H1 (cell line): ENCODE data around the gene PIP5K1B. TPM values are rescaled to one million over a fixed set of nuclear protein-coding genes. Genes with fewer than 3 reads are reported as not detected.

Source experiments
- CTCF ChIA-PET: fragments of 300-600 bp; sonication (Branson Sonifier 250); formaldehyde crosslinking; loops from one replicate; lab custom pipeline; 2021; ENCODE audit not compliant: partially characterized antibody; lab: Charles Lee
- POLR2A ChIA-PET: fragments of 300-600 bp; sonication (Branson Sonifier 250); formaldehyde crosslinking; loops from one replicate; lab custom pipeline; 2021; ENCODE audit warnings: inconsistent platforms; ENCODE audit not compliant: partially characterized antibody; lab: Charles Lee
- DNase-seq, 2 experiments: peaks; one replicate each; pipeline versions ENCODE4 v3.0.0 to v3.0.0-alpha.2; 2010 to 2022; ENCODE audit warnings: low spot score in 2 of 2, low read depth in 1 of 2, mixed read lengths in 1 of 2
- FAIRE-seq: peaks from 2 replicates; lab custom pipeline; 2011; peaks lifted over from hg19 to GRCh38; lab: Jason Lieb, UNC
- H2AFZ ChIP-seq: 2 replicates; pipeline ENCODE4 v1.8.1; 2012; ENCODE audit warnings: low read length, inconsistent platforms
- H2AK5ac ChIP-seq: 2 replicates; pipeline ENCODE4 v1.6.1; 2013; ENCODE audit warnings: low read depth, low read length
- H2BK120ac ChIP-seq: replicated peaks from 2 replicates; pipeline ENCODE3; 2013; ENCODE audit warnings: low read depth, low read length, inconsistent platforms
- H2BK12ac ChIP-seq: 2 replicates; pipeline ENCODE4 v1.6.1; 2013; ENCODE audit warnings: low read depth, low read length
- H2BK15ac ChIP-seq: 2 replicates; pipeline ENCODE4 v1.6.1; 2013; ENCODE audit warnings: low read length
- H2BK20ac ChIP-seq: 2 replicates; pipeline ENCODE4 v1.6.1; 2013; ENCODE audit warnings: low read length
- H2BK5ac ChIP-seq: 2 replicates; pipeline ENCODE4 v1.6.1; 2013; ENCODE audit warnings: low read depth, low read length
- H3K14ac ChIP-seq: 2 replicates; pipeline ENCODE4 v1.6.1; 2013; ENCODE audit warnings: inconsistent platforms; ENCODE audit not compliant: insufficient read length
- H3K18ac ChIP-seq: 2 replicates; pipeline ENCODE4 v1.6.1; 2013; ENCODE audit warnings: low read length; ENCODE audit errors: extremely low read depth
- H3K23ac ChIP-seq: 2 replicates; pipeline ENCODE4 v1.6.1; 2013; ENCODE audit warnings: inconsistent platforms; ENCODE audit not compliant: insufficient read length
- H3K23me2 ChIP-seq: 2 replicates; pipeline ENCODE4 v1.6.1; 2013; ENCODE audit warnings: low read depth, low read length
- H3K27ac ChIP-seq: 2 replicates; pipeline ENCODE4 v1.6.1; 2011; ENCODE audit warnings: low read depth, low read length, inconsistent platforms
- H3K27me3 ChIP-seq, 4 experiments: replicated peaks in 1 of 4; 1 replicate in 1 of 4; 2 replicates in 3 of 4; pipeline versions ENCODE4 v1.6.1 to v1.8.1; 2011 to 2013; ENCODE audit warnings: low read length in 3 of 4, mild to moderate bottlenecking in 3 of 4, inconsistent platforms in 2 of 4, mixed read lengths in 2 of 4, moderate library complexity in 1 of 4; ENCODE audit not compliant: control insufficient read depth in 3 of 4, insufficient read depth in 3 of 4; ENCODE audit errors: extremely low read depth in 1 of 4
- H3K36me3 ChIP-seq, 4 experiments: 2 replicates each; pipeline versions ENCODE4 v1.6.1 to v1.8.1; 2011 to 2013; ENCODE audit warnings: mild to moderate bottlenecking in 4 of 4, low read length in 3 of 4, moderate library complexity in 2 of 4, control low read depth in 1 of 4, inconsistent platforms in 1 of 4; ENCODE audit not compliant: insufficient read depth in 4 of 4, control insufficient read depth in 2 of 4
- H3K4ac ChIP-seq: replicated peaks from 2 replicates; pipeline ENCODE3; 2013; ENCODE audit warnings: low read length, low read depth, mixed read lengths, inconsistent platforms; ENCODE audit not compliant: insufficient read length
- H3K4me1 ChIP-seq, 4 experiments: replicated peaks in 1 of 4; 1 replicate in 1 of 4; 2 replicates in 3 of 4; pipeline versions ENCODE4 v1.6.1 to v1.8.1; 2011 to 2013; ENCODE audit warnings: low read length in 3 of 4, inconsistent platforms in 2 of 4, mixed read lengths in 1 of 4; ENCODE audit not compliant: insufficient read depth in 4 of 4, control insufficient read depth in 3 of 4
- H3K4me2 ChIP-seq, 2 experiments: 2 replicates each; pipeline versions ENCODE4 v1.6.1 to v1.8.1; 2011 to 2013; ENCODE audit warnings: low read depth in 2 of 2, low read length in 2 of 2, control low read depth in 1 of 2, inconsistent platforms in 1 of 2, mild to moderate bottlenecking in 1 of 2; ENCODE audit not compliant: insufficient read depth in 1 of 2
- H3K4me3 ChIP-seq, 4 experiments: fragments of 200-600, 300-600 bp in 1 of 4; sonication (generic), shearing (Covaris generic), sonication (Bioruptor Twin) in 1 of 4; 2 replicates each; pipeline versions ENCODE4 v1.5.1 to v1.8.1; 2011 to 2016; ENCODE audit warnings: low read length in 4 of 4, low read depth in 3 of 4, control low read depth in 2 of 4, inconsistent platforms in 2 of 4, mild to moderate bottlenecking in 2 of 4, mixed read lengths in 1 of 4, moderate library complexity in 1 of 4; ENCODE audit not compliant: insufficient read depth in 2 of 4; ENCODE audit errors: extremely low read depth in 1 of 4
- H3K56ac ChIP-seq: replicated peaks from 2 replicates; pipeline ENCODE3; 2013; ENCODE audit warnings: low read depth, mild to moderate bottlenecking, mixed read lengths, low read length, inconsistent platforms; ENCODE audit not compliant: insufficient read length
- H3K79me1 ChIP-seq: 2 replicates; pipeline ENCODE4 v1.6.1; 2013; ENCODE audit warnings: low read depth, low read length, control low read depth
- H3K79me2 ChIP-seq, 2 experiments: 2 replicates each; pipeline versions ENCODE4 v1.6.1 to v1.8.1; 2012 to 2013; ENCODE audit warnings: low read length in 2 of 2, mild to moderate bottlenecking in 2 of 2, inconsistent platforms in 1 of 2; ENCODE audit not compliant: insufficient read depth in 2 of 2, control insufficient read depth in 1 of 2
- H3K9ac ChIP-seq, 4 experiments: replicated peaks in 1 of 4; 1 replicate in 1 of 4; 2 replicates in 3 of 4; pipeline versions ENCODE4 v1.6.1 to v1.8.1; 2011 to 2013; ENCODE audit warnings: low read depth in 3 of 4, low read length in 3 of 4, control low read depth in 2 of 4, mild to moderate bottlenecking in 2 of 4, moderate library complexity in 2 of 4, inconsistent platforms in 1 of 4; ENCODE audit errors: extremely low read depth in 1 of 4
- H3K9me3 ChIP-seq, 2 experiments: 2 replicates each; pipeline versions ENCODE4 v1.6.1 to v1.8.1; 2012 to 2013; ENCODE audit warnings: mild to moderate bottlenecking in 2 of 2, moderate library complexity in 2 of 2, control low read depth in 1 of 2, inconsistent platforms in 1 of 2, low read depth in 1 of 2, low read length in 1 of 2, mixed read lengths in 1 of 2; ENCODE audit not compliant: insufficient read depth in 2 of 2
- H4K20me1 ChIP-seq, 2 experiments: replicated peaks in 1 of 2; 2 replicates each; pipeline versions ENCODE3 to v1.8.1; 2011 to 2013; ENCODE audit warnings: inconsistent platforms in 2 of 2, low read length in 2 of 2, mild to moderate bottlenecking in 1 of 2; ENCODE audit not compliant: insufficient read depth in 2 of 2, control insufficient read depth in 1 of 2
- H4K5ac ChIP-seq: 2 replicates; pipeline ENCODE4 v1.6.1; 2013; ENCODE audit warnings: low read length, low read depth, mixed read lengths, inconsistent platforms; ENCODE audit not compliant: insufficient read length
- H4K8ac ChIP-seq: 2 replicates; pipeline ENCODE4 v1.8.0; 2013; ENCODE audit warnings: mild to moderate bottlenecking, moderate library complexity, low read length, inconsistent platforms; ENCODE audit not compliant: insufficient read depth; ENCODE audit errors: extremely low read depth
- H4K91ac ChIP-seq: replicated peaks from 2 replicates; pipeline ENCODE3; 2013; ENCODE audit warnings: low read length, mixed read lengths, inconsistent platforms; ENCODE audit not compliant: insufficient read length
- GABPA ChIP-seq: IDR thresholded peaks from 2 replicates; pipeline ENCODE4 v1.6.1; 2011; ENCODE audit warnings: mild to moderate bottlenecking, low read length, moderate library complexity, borderline replicate concordance; ENCODE audit not compliant: insufficient read depth
- JUN ChIP-seq: IDR thresholded peaks from 2 replicates; pipeline ENCODE4 v1.6.1; 2011; ENCODE audit warnings: low read depth, mild to moderate bottlenecking, improper control_type of control experiment, low read length
- SIN3A ChIP-seq, 2 experiments: IDR thresholded peaks in 1 of 2; conservative IDR thresholded peaks in 1 of 2; 2 replicates each; pipeline ENCODE4 v1.6.1; 2011 to 2012; ENCODE audit warnings: low read length in 2 of 2, improper control_type of control experiment in 1 of 2, low read depth in 1 of 2, mild to moderate bottlenecking in 1 of 2
- WGBS, 2 experiments: shearing (Covaris generic) in 1 of 2; methylation state at CpG; one replicate each; pipeline versions ENCODE4 v1.1.6 to v1.1.7; 2013 to 2015; ENCODE audit warnings: low lambda C conversion rate in 2 of 2, mixed read lengths in 2 of 2, inconsistent platforms in 1 of 2, low coverage in 1 of 2, missing lambda C conversion rate in 1 of 2; ENCODE audit not compliant: insufficient replicate concordance in 2 of 2, insufficient coverage in 1 of 2, insufficient read length in 1 of 2; ENCODE audit errors: extremely low coverage in 1 of 2, missing lambda C conversion rate in 1 of 2; 5-methylcytosine and 5-hydroxymethylcytosine counted together
- polyA plus RNA-seq, 7 experiments: library from polyadenylated mRNA; depleted of rRNA in 3 of 7; stranded (reverse) in 5 of 7; unstranded in 2 of 7; fragments of >200 nt in 5 of 7; fragments of 200-250 nt in 2 of 7; gene quantifications; 1 replicate in 5 of 7; 2 replicates in 1 of 7; 4 replicates in 1 of 7; pipeline versions ENCODE4 v1.2.1 to v1.2.3, GENCODE V29; 2011 to 2013; ENCODE audit warnings: missing spikeins in 2 of 7, mixed read lengths in 2 of 7
- total RNA-seq: library from RNA; stranded (reverse); fragmentation: NEBNext Ultra II Directional; extraction: Animal tissue kit (Norgen Biotek cat#: 25700); gene quantifications from 2 replicates; pipeline ENCODE4 v1.2.1, GENCODE V29; 2021

PIP5K1B gene
- total and polyA plus RNA-seq, 2 of the 8 experiments (the other 6 are each of a cell fraction or from before 2014, with no cell fraction given) = 4.7 to 7.7 TPM

DNA sequence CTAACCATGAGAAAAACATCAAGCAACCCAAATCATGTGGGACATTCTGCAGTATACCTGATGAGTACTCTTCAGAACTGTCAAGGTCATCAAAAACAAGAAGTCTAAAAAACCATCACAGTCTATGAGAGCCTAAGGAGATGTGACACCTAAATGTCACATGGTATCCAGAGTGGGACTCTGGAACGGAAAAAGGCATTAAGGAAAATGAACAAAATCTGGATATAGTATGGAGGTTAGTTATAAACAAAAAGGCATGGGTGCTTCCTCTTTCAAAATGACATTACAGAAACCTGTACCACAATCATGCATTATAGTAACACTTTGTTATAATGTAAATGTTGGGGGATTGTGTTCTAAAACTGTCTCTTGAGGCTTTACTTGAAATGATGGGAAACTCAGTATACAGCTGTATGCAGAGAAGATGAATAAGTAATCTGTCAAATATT lies 261.5 kb downstream of the PIP5K1B start:
- Histone ChIP-seq H2BK15ac (no peak overlapping the region), H3K4me1 (no peaks in the 10 kb centered on the region), H2BK20ac (no peak overlapping the region), H4K20me1 (no peaks in the 10 kb centered on the region), H3K18ac (no peak overlapping the region), H2BK12ac (no peak overlapping the region), H3K4ac (no peak overlapping the region), H4K91ac (no peak overlapping the region), H3K79me1 (no peaks in the 10 kb centered on the region), H2BK120ac (no peak overlapping the region), H4K8ac (no peak overlapping the region), H3K36me3 (no peaks in the 10 kb centered on the region), H3K9me3 (no peaks in the 10 kb centered on the region), H3K27ac (no peak overlapping the region), H3K23me2 (no peaks in the 10 kb centered on the region), H4K5ac (no peak overlapping the region), H3K56ac (no peak overlapping the region), H2AFZ (no peak overlapping the region), H3K14ac (peak overlapping the region; percentile 88), H2AK5ac (no peak overlapping the region), H3K27me3 (no peaks in the 10 kb centered on the region), H3K79me2 (no peaks in the 10 kb centered on the region), H3K9ac (no peak overlapping the region), H3K4me3 (no peak overlapping the region), H3K23ac (no peak overlapping the region), H3K4me2 (no peak overlapping the region), H2BK5ac (no peak overlapping the region)
- 82% methylated on average over 1 of the region's 1 CpG; no CpG with 5 or more reads in 1 of the 2 experiments for WGBS, 2 experiments
- DNase-seq = no peak
- CTCF ChIA-PET = interaction anchor here (0.9 to 1.2 kb wide), 2 partner anchors 9 to 13 kb away, joined by 4 to 5 read pairs; no protein-coding TSS in a partner anchor
- FAIRE-seq = no peak
- POLR2A ChIA-PET = no interaction called here
- TF ChIP-seq GABPA = no peak
- TF ChIP-seq JUN = no peak
- no peak for TF ChIP-seq SIN3A (conservative IDR thresholded peaks at IDR 0.05 in 1 of 2, IDR thresholded peaks at IDR 0.05 in 1 of 2; ENCODE audit: low read depth in 1 of 2, low read length in 2 of 2)
